H1 (cell line): Measurements from ENCODE around the gene EIF4EBP2. TPM values are rescaled to one million over a fixed set of nuclear protein-coding genes. Genes with fewer than 3 reads are reported as not detected.

Source experiments
- CTCF ChIA-PET: fragments of 300-600 bp; sonication (Branson Sonifier 250); formaldehyde crosslinking; loops from one replicate; lab custom pipeline; 2021; ENCODE audit not compliant: partially characterized antibody; lab: Charles Lee
- POLR2A ChIA-PET: fragments of 300-600 bp; sonication (Branson Sonifier 250); formaldehyde crosslinking; loops from one replicate; lab custom pipeline; 2021; ENCODE audit warnings: inconsistent platforms; ENCODE audit not compliant: partially characterized antibody; lab: Charles Lee
- DNase-seq, 2 experiments: peaks; one replicate each; pipeline versions ENCODE4 v3.0.0 to v3.0.0-alpha.2; 2010 to 2022; ENCODE audit warnings: low spot score in 2 of 2, low read depth in 1 of 2, mixed read lengths in 1 of 2
- FAIRE-seq: peaks from 2 replicates; lab custom pipeline; 2011; peaks lifted over from hg19 to GRCh38; lab: Jason Lieb, UNC
- H2AFZ ChIP-seq: 2 replicates; pipeline ENCODE4 v1.8.1; 2012; ENCODE audit warnings: low read length, inconsistent platforms
- H2AK5ac ChIP-seq: 2 replicates; pipeline ENCODE4 v1.6.1; 2013; ENCODE audit warnings: low read depth, low read length
- H2BK120ac ChIP-seq: replicated peaks from 2 replicates; pipeline ENCODE3; 2013; ENCODE audit warnings: low read depth, low read length, inconsistent platforms
- H2BK12ac ChIP-seq: 2 replicates; pipeline ENCODE4 v1.6.1; 2013; ENCODE audit warnings: low read depth, low read length
- H2BK15ac ChIP-seq: 2 replicates; pipeline ENCODE4 v1.6.1; 2013; ENCODE audit warnings: low read length
- H2BK20ac ChIP-seq: 2 replicates; pipeline ENCODE4 v1.6.1; 2013; ENCODE audit warnings: low read length
- H2BK5ac ChIP-seq: 2 replicates; pipeline ENCODE4 v1.6.1; 2013; ENCODE audit warnings: low read depth, low read length
- H3K14ac ChIP-seq: 2 replicates; pipeline ENCODE4 v1.6.1; 2013; ENCODE audit warnings: inconsistent platforms; ENCODE audit not compliant: insufficient read length
- H3K18ac ChIP-seq: 2 replicates; pipeline ENCODE4 v1.6.1; 2013; ENCODE audit warnings: low read length; ENCODE audit errors: extremely low read depth
- H3K23ac ChIP-seq: 2 replicates; pipeline ENCODE4 v1.6.1; 2013; ENCODE audit warnings: inconsistent platforms; ENCODE audit not compliant: insufficient read length
- H3K23me2 ChIP-seq: 2 replicates; pipeline ENCODE4 v1.6.1; 2013; ENCODE audit warnings: low read depth, low read length
- H3K27ac ChIP-seq: 2 replicates; pipeline ENCODE4 v1.6.1; 2011; ENCODE audit warnings: low read depth, low read length, inconsistent platforms
- H3K27me3 ChIP-seq, 4 experiments: replicated peaks in 1 of 4; 1 replicate in 1 of 4; 2 replicates in 3 of 4; pipeline versions ENCODE4 v1.6.1 to v1.8.1; 2011 to 2013; ENCODE audit warnings: low read length in 3 of 4, mild to moderate bottlenecking in 3 of 4, inconsistent platforms in 2 of 4, mixed read lengths in 2 of 4, moderate library complexity in 1 of 4; ENCODE audit not compliant: control insufficient read depth in 3 of 4, insufficient read depth in 3 of 4; ENCODE audit errors: extremely low read depth in 1 of 4
- H3K36me3 ChIP-seq, 4 experiments: 2 replicates each; pipeline versions ENCODE4 v1.6.1 to v1.8.1; 2011 to 2013; ENCODE audit warnings: mild to moderate bottlenecking in 4 of 4, low read length in 3 of 4, moderate library complexity in 2 of 4, control low read depth in 1 of 4, inconsistent platforms in 1 of 4; ENCODE audit not compliant: insufficient read depth in 4 of 4, control insufficient read depth in 2 of 4
- H3K4ac ChIP-seq: replicated peaks from 2 replicates; pipeline ENCODE3; 2013; ENCODE audit warnings: low read length, low read depth, mixed read lengths, inconsistent platforms; ENCODE audit not compliant: insufficient read length
- H3K4me1 ChIP-seq, 4 experiments: replicated peaks in 1 of 4; 1 replicate in 1 of 4; 2 replicates in 3 of 4; pipeline versions ENCODE4 v1.6.1 to v1.8.1; 2011 to 2013; ENCODE audit warnings: low read length in 3 of 4, inconsistent platforms in 2 of 4, mixed read lengths in 1 of 4; ENCODE audit not compliant: insufficient read depth in 4 of 4, control insufficient read depth in 3 of 4
- H3K4me2 ChIP-seq, 2 experiments: 2 replicates each; pipeline versions ENCODE4 v1.6.1 to v1.8.1; 2011 to 2013; ENCODE audit warnings: low read depth in 2 of 2, low read length in 2 of 2, control low read depth in 1 of 2, inconsistent platforms in 1 of 2, mild to moderate bottlenecking in 1 of 2; ENCODE audit not compliant: insufficient read depth in 1 of 2
- H3K4me3 ChIP-seq, 4 experiments: fragments of 200-600, 300-600 bp in 1 of 4; sonication (generic), shearing (Covaris generic), sonication (Bioruptor Twin) in 1 of 4; 2 replicates each; pipeline versions ENCODE4 v1.5.1 to v1.8.1; 2011 to 2016; ENCODE audit warnings: low read length in 4 of 4, low read depth in 3 of 4, control low read depth in 2 of 4, inconsistent platforms in 2 of 4, mild to moderate bottlenecking in 2 of 4, mixed read lengths in 1 of 4, moderate library complexity in 1 of 4; ENCODE audit not compliant: insufficient read depth in 2 of 4; ENCODE audit errors: extremely low read depth in 1 of 4
- H3K56ac ChIP-seq: replicated peaks from 2 replicates; pipeline ENCODE3; 2013; ENCODE audit warnings: low read depth, mild to moderate bottlenecking, mixed read lengths, low read length, inconsistent platforms; ENCODE audit not compliant: insufficient read length
- H3K79me1 ChIP-seq: 2 replicates; pipeline ENCODE4 v1.6.1; 2013; ENCODE audit warnings: low read depth, low read length, control low read depth
- H3K79me2 ChIP-seq, 2 experiments: 2 replicates each; pipeline versions ENCODE4 v1.6.1 to v1.8.1; 2012 to 2013; ENCODE audit warnings: low read length in 2 of 2, mild to moderate bottlenecking in 2 of 2, inconsistent platforms in 1 of 2; ENCODE audit not compliant: insufficient read depth in 2 of 2, control insufficient read depth in 1 of 2
- H3K9ac ChIP-seq, 4 experiments: replicated peaks in 1 of 4; 1 replicate in 1 of 4; 2 replicates in 3 of 4; pipeline versions ENCODE4 v1.6.1 to v1.8.1; 2011 to 2013; ENCODE audit warnings: low read depth in 3 of 4, low read length in 3 of 4, control low read depth in 2 of 4, mild to moderate bottlenecking in 2 of 4, moderate library complexity in 2 of 4, inconsistent platforms in 1 of 4; ENCODE audit errors: extremely low read depth in 1 of 4
- H3K9me3 ChIP-seq, 2 experiments: 2 replicates each; pipeline versions ENCODE4 v1.6.1 to v1.8.1; 2012 to 2013; ENCODE audit warnings: mild to moderate bottlenecking in 2 of 2, moderate library complexity in 2 of 2, control low read depth in 1 of 2, inconsistent platforms in 1 of 2, low read depth in 1 of 2, low read length in 1 of 2, mixed read lengths in 1 of 2; ENCODE audit not compliant: insufficient read depth in 2 of 2
- H4K20me1 ChIP-seq, 2 experiments: replicated peaks in 1 of 2; 2 replicates each; pipeline versions ENCODE3 to v1.8.1; 2011 to 2013; ENCODE audit warnings: inconsistent platforms in 2 of 2, low read length in 2 of 2, mild to moderate bottlenecking in 1 of 2; ENCODE audit not compliant: insufficient read depth in 2 of 2, control insufficient read depth in 1 of 2
- H4K5ac ChIP-seq: 2 replicates; pipeline ENCODE4 v1.6.1; 2013; ENCODE audit warnings: low read length, low read depth, mixed read lengths, inconsistent platforms; ENCODE audit not compliant: insufficient read length
- H4K8ac ChIP-seq: 2 replicates; pipeline ENCODE4 v1.8.0; 2013; ENCODE audit warnings: mild to moderate bottlenecking, moderate library complexity, low read length, inconsistent platforms; ENCODE audit not compliant: insufficient read depth; ENCODE audit errors: extremely low read depth
- H4K91ac ChIP-seq: replicated peaks from 2 replicates; pipeline ENCODE3; 2013; ENCODE audit warnings: low read length, mixed read lengths, inconsistent platforms; ENCODE audit not compliant: insufficient read length
- CEBPB ChIP-seq: IDR thresholded peaks from 2 replicates; pipeline ENCODE4 v1.6.1; 2012; ENCODE audit warnings: low read depth, low read length
- CREB1 ChIP-seq: IDR thresholded peaks from 2 replicates; pipeline ENCODE4 v1.6.1; 2012; ENCODE audit warnings: inconsistent platforms
- EP300 ChIP-seq, 2 experiments: IDR thresholded peaks; 1 replicate in 1 of 2; 2 replicates in 1 of 2; pipeline ENCODE4 v1.6.1; 2011 to 2012; ENCODE audit warnings: low read depth in 2 of 2, low read length in 2 of 2, mild to moderate bottlenecking in 2 of 2, borderline replicate concordance in 1 of 2, inconsistent platforms in 1 of 2, moderate library complexity in 1 of 2
- HDAC6 ChIP-seq: IDR thresholded peaks from one replicate; pipeline ENCODE4 v1.7.1; 2012; ENCODE audit warnings: low read depth, mild to moderate bottlenecking, inconsistent platforms, low read length, moderate library complexity
- KDM5A ChIP-seq: fragments of 200-600 bp; IDR thresholded peaks from 2 replicates; pipeline ENCODE4 v1.7.1; 2012; ENCODE audit warnings: mild to moderate bottlenecking, low read length, inconsistent platforms, mixed read lengths
- NANOG ChIP-seq: IDR thresholded peaks from 2 replicates; pipeline ENCODE4 v1.6.1; 2011; ENCODE audit warnings: low read length, low read depth, mild to moderate bottlenecking, inconsistent platforms; ENCODE audit not compliant: insufficient read depth, poor library complexity, severe bottlenecking
- POU5F1 ChIP-seq: IDR thresholded peaks from 2 replicates; pipeline ENCODE4 v1.6.1; 2011; ENCODE audit warnings: low read depth, mild to moderate bottlenecking, low read length, moderate library complexity
- RFX5 ChIP-seq: IDR thresholded peaks from 2 replicates; pipeline ENCODE4 v1.6.1; 2011; ENCODE audit warnings: low read depth, low read length, improper control_type of control experiment, borderline replicate concordance
- SP2 ChIP-seq: IDR thresholded peaks from 2 replicates; pipeline ENCODE4 v1.6.1; 2012; ENCODE audit warnings: mild to moderate bottlenecking, low read length, inconsistent platforms
- SP4 ChIP-seq: IDR thresholded peaks from 2 replicates; pipeline ENCODE4 v1.6.1; 2012; ENCODE audit warnings: low read length, inconsistent platforms
- TAF7 ChIP-seq: optimal IDR thresholded peaks from 2 replicates; pipeline ENCODE3; 2011; ENCODE audit warnings: low read depth, mild to moderate bottlenecking, inconsistent platforms, low read length, moderate library complexity, borderline replicate concordance
- TBP ChIP-seq: IDR thresholded peaks from 2 replicates; pipeline ENCODE4 v1.6.1; 2011; ENCODE audit warnings: low read depth, low read length, improper control_type of control experiment
- WGBS, 2 experiments: shearing (Covaris generic) in 1 of 2; methylation state at CpG; one replicate each; pipeline versions ENCODE4 v1.1.6 to v1.1.7; 2013 to 2015; ENCODE audit warnings: low lambda C conversion rate in 2 of 2, mixed read lengths in 2 of 2, inconsistent platforms in 1 of 2, low coverage in 1 of 2, missing lambda C conversion rate in 1 of 2; ENCODE audit not compliant: insufficient replicate concordance in 2 of 2, insufficient coverage in 1 of 2, insufficient read length in 1 of 2; ENCODE audit errors: extremely low coverage in 1 of 2, missing lambda C conversion rate in 1 of 2; 5-methylcytosine and 5-hydroxymethylcytosine counted together
- polyA plus RNA-seq, 7 experiments: library from polyadenylated mRNA; depleted of rRNA in 3 of 7; stranded (reverse) in 5 of 7; unstranded in 2 of 7; fragments of >200 nt in 5 of 7; fragments of 200-250 nt in 2 of 7; gene quantifications; 1 replicate in 5 of 7; 2 replicates in 1 of 7; 4 replicates in 1 of 7; pipeline versions ENCODE4 v1.2.1 to v1.2.3, GENCODE V29; 2011 to 2013; ENCODE audit warnings: missing spikeins in 2 of 7, mixed read lengths in 2 of 7
- total RNA-seq: library from RNA; stranded (reverse); fragmentation: NEBNext Ultra II Directional; extraction: Animal tissue kit (Norgen Biotek cat#: 25700); gene quantifications from 2 replicates; pipeline ENCODE4 v1.2.1, GENCODE V29; 2021

The EIF4EBP2 gene
- total and polyA plus RNA-seq, 2 of the 8 experiments (the other 6 are each of a cell fraction or from before 2014, with no cell fraction given), result 55.3 to 144 TPM

GRCh38 chr10:70474780-70475179, 70.8 kb downstream of the EIF4EBP2 start:
- H3K79me2 ChIP-seq, result peaks cover 0 to 8% of the 10 kb centered on the region in 2 experiments; a peak in 2 of 4 replicates
- H4K20me1 ChIP-seq, result peaks cover 0 to 2% of the 10 kb centered on the region in 2 experiments
- no peak overlapping the region for H2AK5ac ChIP-seq
- no peak overlapping the region for H3K23ac ChIP-seq
- H2BK12ac ChIP-seq, result no peak overlapping the region
- no peak overlapping the region for H3K4ac ChIP-seq
- H3K4me1 ChIP-seq, result peaks cover 6 to 9% (median 9%) of the 10 kb centered on the region in 4 experiments
- ChIA-PET POLR2A (interaction anchor here (1.7 kb wide), 1 partner anchor 8 kb away, joined by 4 read pairs; no protein-coding TSS in a partner anchor), CTCF (interaction anchor here (1.1 to 43.0 kb wide), 5 partner anchors 14 to 352 kb away, joined by 3 to 908 read pairs (median 5); no protein-coding TSS in a partner anchor)
- H4K5ac ChIP-seq, result no peak overlapping the region
- no peak overlapping the region for H2BK5ac ChIP-seq
- no peak overlapping the region for H3K56ac ChIP-seq
- H3K79me1 ChIP-seq, result no peaks in the 10 kb centered on the region; the same call in 1 of the 2 replicates
- H3K14ac ChIP-seq, result no peak overlapping the region
- no peak overlapping the region for H3K4me3 ChIP-seq
- no peak overlapping the region for H2BK15ac ChIP-seq
- no peak overlapping the region for H2BK120ac ChIP-seq
- no peak overlapping the region for H4K91ac ChIP-seq
- H4K8ac ChIP-seq, result no peak overlapping the region
- no peaks in the 10 kb centered on the region for H3K36me3 ChIP-seq
- WGBS, 2 experiments, result 84% methylated on average over 2 of the region's 2 CpGs; no CpG with 5 or more reads in 1 of the 2 experiments
- no peak overlapping the region for H3K9ac ChIP-seq
- H3K18ac ChIP-seq, result no peak overlapping the region
- DNase-seq (no peak), FAIRE-seq (no peak)
- H3K4me2 ChIP-seq, result no peak overlapping the region
- no peak overlapping the region for H2AFZ ChIP-seq
- H2BK20ac ChIP-seq, result no peak overlapping the region
- H3K23me2 ChIP-seq, result peaks cover 17% of the 10 kb centered on the region; the same call in 1 of the 2 replicates
- H3K27me3 ChIP-seq, result peaks cover 0 to 6% (median 2%) of the 10 kb centered on the region in 4 experiments; a peak in 4 of 7 replicates
- no peaks in the 10 kb centered on the region for H3K9me3 ChIP-seq
- TF ChIP-seq TBP (no peak), POU5F1 (no peak), NANOG (no peak), KDM5A (no peak), CREB1 (no peak), SP4 (no peak), EP300 (IDR thresholded peaks at IDR 0.05; ENCODE audit: borderline replicate concordance in 1 of 2, low read depth in 2 of 2, low read length in 2 of 2) (no peak), TAF7 (no peak), HDAC6 (no peak), RFX5 (no peak), SP2 (no peak), CEBPB (no peak)
- H3K27ac ChIP-seq, result no peak overlapping the region
